HG02571 (cell line): ENCODE measurements around the gene CPNE7.
"Not testable (repeated sequence)": the region's sequence is repeated elsewhere in the genome, so short reads cannot be mapped to it uniquely, and the experiment has no call there.

Experiments used
- ATAC-seq: cut with Tn5 transposase; IDR thresholded peaks from one replicate; pipeline ENCODE4 v1.9.1; 2021; ENCODE audit warnings: mild to moderate bottlenecking, moderate library complexity; ENCODE audit not compliant: unreplicated experiment

Gene CPNE7

GRCh38 chr16:89621136-89621697 is 45.7 kb downstream of the CPNE7 start:
- no peak for ATAC-seq

- ATAC-seq, result no peak
Observed at GRCh38 chr16:89621698-89622409, 46.3 kb downstream of the CPNE7 start.

- ATAC-seq, result no peak
Observed at GRCh38 chr16:89623511-89624261, 48.1 kb downstream of the CPNE7 start.

GRCh38 chr16:89624777-89625761 is 49.5 kb downstream of the CPNE7 start:
- ATAC-seq, result no peak

GRCh38 chr16:89629827-89630610 is 54.5 kb downstream of the CPNE7 start:
- ATAC-seq, result no peak

- no peak for ATAC-seq
Observed at GRCh38 chr16:89633064-89633631, 57.6 kb downstream of the CPNE7 start.

GRCh38 chr16:89634463-89635385 is 59.2 kb downstream of the CPNE7 start:
- ATAC-seq, result not testable (repeated sequence)

GRCh38 chr16:89636663-89637062 is 61.1 kb downstream of the CPNE7 start:
- ATAC-seq, result no peak

- no peak for ATAC-seq
Observed at GRCh38 chr16:89637379-89637778, 61.8 kb downstream of the CPNE7 start.

GRCh38 chr16:89638455-89638854 is 62.9 kb downstream of the CPNE7 start:
- no peak for ATAC-seq

GRCh38 chr16:89639385-89639784 is 63.8 kb downstream of the CPNE7 start:
- no peak for ATAC-seq

GRCh38 chr16:89641458-89642119 is 66.0 kb downstream of the CPNE7 start:
- ATAC-seq, result no peak

GRCh38 chr16:89642574-89642973 is 67.0 kb downstream of the CPNE7 start:
- ATAC-seq, result no peak

- no peak for ATAC-seq
Observed at GRCh38 chr16:89643769-89644300, 68.3 kb downstream of the CPNE7 start.

GRCh38 chr16:89645122-89645521 is 69.6 kb downstream of the CPNE7 start:
- ATAC-seq, result no peak

- ATAC-seq, result no peak
Observed at GRCh38 chr16:89646270-89646669, 70.7 kb downstream of the CPNE7 start.
